Smooth muscle cell (in vitro differentiated cells): Measurements from ENCODE around the gene MYO7A. TPM values are rescaled to one million over a fixed set of nuclear protein-coding genes. Genes with fewer than 3 reads are reported as not detected.
A peak's percentile ranks its signal among the peaks of the same experiment; 100 is the strongest.

Experiments used
- DNase-seq: peaks from one replicate; lab custom pipeline; 2025; ENCODE audit not compliant: unreplicated experiment; lab: John Stamatoyannopoulos, UW
- H2AFZ ChIP-seq: fragments of 200-600 bp; sonication (generic); 2 replicates; pipeline ENCODE4 v1.6.0; 2016; ENCODE audit warnings: antibody characterized with exemption, low read depth, mild to moderate bottlenecking
- H3F3A ChIP-seq: fragments of 200-600 bp; sonication (generic); 2 replicates; pipeline ENCODE4 v1.6.0; 2017; ENCODE audit warnings: antibody characterized with exemption, low read depth
- H3K27ac ChIP-seq: fragments of 200-600 bp; sonication (generic); 2 replicates; pipeline ENCODE4 v1.5.1; 2016; ENCODE audit warnings: low read depth, mild to moderate bottlenecking
- H3K27me3 ChIP-seq: fragments of 200-600 bp; sonication (generic); 2 replicates; pipeline ENCODE4 v1.6.1; 2016; ENCODE audit warnings: low read depth, mild to moderate bottlenecking
- H3K36me3 ChIP-seq: fragments of 200-600 bp; sonication (generic); 2 replicates; pipeline ENCODE4 v1.5.1; 2016; ENCODE audit warnings: low read depth
- H3K4me1 ChIP-seq: fragments of 200-600 bp; sonication (generic); 2 replicates; pipeline ENCODE4 v1.5.1; 2016; ENCODE audit warnings: low read depth
- H3K4me2 ChIP-seq: fragments of 200-600 bp; sonication (generic); 2 replicates; pipeline ENCODE4 v1.6.0; 2016; ENCODE audit warnings: mild to moderate bottlenecking
- H3K4me3 ChIP-seq: fragments of 200-600 bp; sonication (generic); 2 replicates; pipeline ENCODE4 v1.5.1; 2016; ENCODE audit warnings: mild to moderate bottlenecking
- H3K79me2 ChIP-seq: fragments of 200-600 bp; sonication (generic); 2 replicates; pipeline ENCODE4 v1.6.0; 2016; ENCODE audit warnings: low read depth, mild to moderate bottlenecking
- H3K9ac ChIP-seq: fragments of 200-600 bp; sonication (generic); 2 replicates; pipeline ENCODE4 v1.6.0; 2016; ENCODE audit warnings: low read depth
- H3K9me3 ChIP-seq: fragments of 200-600 bp; sonication (generic); replicated peaks from 2 replicates; pipeline ENCODE4 v1.5.1; 2016; ENCODE audit warnings: low read depth
- H4K20me1 ChIP-seq: fragments of 200-600 bp; sonication (generic); 2 replicates; pipeline ENCODE4 v1.6.0; 2016; ENCODE audit warnings: low read depth
- CTCF ChIP-seq: fragments of 200-600 bp; sonication (generic); IDR thresholded peaks from 2 replicates; pipeline ENCODE4 v1.5.1; 2017; ENCODE audit warnings: borderline replicate concordance, mild to moderate bottlenecking, antibody characterized with exemption; ENCODE audit not compliant: insufficient read depth, poor library complexity, severe bottlenecking
- WGBS: methylation state at CpG from one replicate; pipeline ENCODE4 v1.1.7; 2016; ENCODE audit warnings: low lambda C conversion rate; 5-methylcytosine and 5-hydroxymethylcytosine counted together
- polyA plus RNA-seq: library from polyadenylated mRNA; unstranded; fragments of >200 nt; fragmentation: Nextera tagmentation; extraction: Ambion mirVana; gene quantifications from 2 replicates; pipeline ENCODE4 v1.2.1, GENCODE V29; 2016
- total RNA-seq: library from RNA; depleted of rRNA; stranded (reverse); fragments of >200 nt; gene quantifications from 2 replicates; pipeline ENCODE4 v1.2.3, GENCODE V29; 2014

The MYO7A gene
- total and polyA plus RNA-seq, 2 experiments from 2014 or later, result 0.08 to 0.18 TPM

GRCh38 chr11:77106321-77106720, 21.7 kb upstream of the MYO7A start:
- DNase-seq, result no peak
- 91% methylated on average over 7 of the region's 7 CpGs for WGBS

GRCh38 chr11:77106759-77107158, 21.3 kb upstream of the MYO7A start:
- H3K36me3 ChIP-seq, result no peaks in the 10 kb centered on the region
- no peak overlapping the region for H2AFZ ChIP-seq
- no peaks in the 10 kb centered on the region for H3K79me2 ChIP-seq
- no peaks in the 10 kb centered on the region for H3K4me1 ChIP-seq
- no peak overlapping the region for H3K27ac ChIP-seq
- WGBS, result 96% methylated on average over 13 of the region's 13 CpGs
- no peaks in the 10 kb centered on the region for H3K27me3 ChIP-seq
- no peak overlapping the region for H3K4me3 ChIP-seq
- H3K9ac ChIP-seq, result no peak overlapping the region
- no peaks in the 10 kb centered on the region for H3K9me3 ChIP-seq
- H4K20me1 ChIP-seq, result peaks cover 8% of the 10 kb centered on the region
- no peaks in the 10 kb centered on the region for H3F3A ChIP-seq
- no peak for TF ChIP-seq CTCF
- DNase-seq, result no peak
- H3K4me2 ChIP-seq, result no peak overlapping the region

More at GRCh38 chr11:77106321-77106720, 21.7 kb upstream of the MYO7A start:
- Histone ChIP-seq H3K79me2 (no peaks in the 10 kb centered on the region), H3K9me3 (no peaks in the 10 kb centered on the region), H4K20me1 (peaks cover 8% of the 10 kb centered on the region), H3K4me1 (no peaks in the 10 kb centered on the region), H3K4me3 (no peak overlapping the region), H3K36me3 (no peaks in the 10 kb centered on the region), H2AFZ (no peak overlapping the region), H3K27ac (no peak overlapping the region), H3K4me2 (no peak overlapping the region), H3F3A (no peaks in the 10 kb centered on the region), H3K27me3 (no peaks in the 10 kb centered on the region), H3K9ac (no peak overlapping the region)
- TF ChIP-seq CTCF, result no peak

- H2AFZ ChIP-seq, result no peak overlapping the region
- H3K79me2 ChIP-seq, result no peaks in the 10 kb centered on the region
- H3K9ac ChIP-seq, result no peak overlapping the region
- no peak overlapping the region for H3K4me3 ChIP-seq
- no peaks in the 10 kb centered on the region for H3K27me3 ChIP-seq
- no peak overlapping the region for H3K4me2 ChIP-seq
- no peak for TF ChIP-seq CTCF
- no peaks in the 10 kb centered on the region for H3K36me3 ChIP-seq
- 60% methylated on average over 3 of the region's 3 CpGs for WGBS
- H3K9me3 ChIP-seq, result no peaks in the 10 kb centered on the region
- peak; percentile 13 for DNase-seq
- H3F3A ChIP-seq, result no peaks in the 10 kb centered on the region
- H4K20me1 ChIP-seq, result peaks cover 8% of the 10 kb centered on the region
- no peak overlapping the region for H3K27ac ChIP-seq
- no peaks in the 10 kb centered on the region for H3K4me1 ChIP-seq
Observed at GRCh38 chr11:77107950-77108349, 20.1 kb upstream of the MYO7A start.

- DNase-seq, result no peak
- H3K4me1 ChIP-seq, result no peaks in the 10 kb centered on the region
- no peaks in the 10 kb centered on the region for H3K36me3 ChIP-seq
- no peak overlapping the region for H3K9ac ChIP-seq
- no peak overlapping the region for H3K4me3 ChIP-seq
- 89% methylated on average over 9 of the region's 9 CpGs for WGBS
- H3K4me2 ChIP-seq, result no peak overlapping the region
- TF ChIP-seq CTCF, result no peak
- H3K79me2 ChIP-seq, result no peaks in the 10 kb centered on the region
- no peaks in the 10 kb centered on the region for H3K9me3 ChIP-seq
- H3K27me3 ChIP-seq, result no peaks in the 10 kb centered on the region
- H3F3A ChIP-seq, result no peaks in the 10 kb centered on the region
- H4K20me1 ChIP-seq, result peaks cover 8% of the 10 kb centered on the region
- H3K27ac ChIP-seq, result no peak overlapping the region
- no peak overlapping the region for H2AFZ ChIP-seq
Observed at GRCh38 chr11:77108436-77108835, 19.6 kb upstream of the MYO7A start.
